ENCODE data around the gene KMT2C.
"Not testable (repeated sequence)": the region's sequence is repeated elsewhere in the genome, so short reads cannot be mapped to it uniquely, and the experiment has no call there.

KMT2C gene

DNA sequence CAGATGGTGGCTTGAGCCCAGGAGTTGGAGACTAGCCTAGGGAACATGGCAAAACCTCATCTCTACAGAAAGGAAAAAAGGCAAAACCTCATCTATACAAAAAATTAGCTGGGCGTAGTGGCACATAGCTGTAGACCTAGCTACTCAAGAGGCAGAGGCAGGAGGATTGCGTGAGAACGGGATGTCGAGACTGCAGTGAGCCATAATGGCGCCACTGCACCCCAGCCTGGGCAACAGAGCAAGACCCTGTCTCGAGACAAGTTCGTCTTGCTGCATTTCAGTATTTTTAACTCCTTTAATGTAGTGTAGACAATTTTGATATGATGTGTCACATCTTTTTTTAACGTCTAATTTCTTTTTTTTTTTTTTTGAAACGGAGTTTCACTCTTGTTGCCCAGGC lies 31.4 kb upstream of the KMT2C start:
- H3K27ac ChIP-seq = no peak overlapping the region
- no peak for TF ChIP-seq CTCF (conservative IDR thresholded peaks at IDR 0.05)

GRCh38 chr7:152465119-152465387 lies 29.2 kb upstream of the KMT2C start:
- H3K27ac ChIP-seq = peak overlapping the region; percentile 100
- no peak for TF ChIP-seq CTCF (conservative IDR thresholded peaks at IDR 0.05)

GRCh38 chr7:152464312-152465118 lies 28.7 kb upstream of the KMT2C start:
- peak overlapping the region; percentile 100 for H3K27ac ChIP-seq

DNA sequence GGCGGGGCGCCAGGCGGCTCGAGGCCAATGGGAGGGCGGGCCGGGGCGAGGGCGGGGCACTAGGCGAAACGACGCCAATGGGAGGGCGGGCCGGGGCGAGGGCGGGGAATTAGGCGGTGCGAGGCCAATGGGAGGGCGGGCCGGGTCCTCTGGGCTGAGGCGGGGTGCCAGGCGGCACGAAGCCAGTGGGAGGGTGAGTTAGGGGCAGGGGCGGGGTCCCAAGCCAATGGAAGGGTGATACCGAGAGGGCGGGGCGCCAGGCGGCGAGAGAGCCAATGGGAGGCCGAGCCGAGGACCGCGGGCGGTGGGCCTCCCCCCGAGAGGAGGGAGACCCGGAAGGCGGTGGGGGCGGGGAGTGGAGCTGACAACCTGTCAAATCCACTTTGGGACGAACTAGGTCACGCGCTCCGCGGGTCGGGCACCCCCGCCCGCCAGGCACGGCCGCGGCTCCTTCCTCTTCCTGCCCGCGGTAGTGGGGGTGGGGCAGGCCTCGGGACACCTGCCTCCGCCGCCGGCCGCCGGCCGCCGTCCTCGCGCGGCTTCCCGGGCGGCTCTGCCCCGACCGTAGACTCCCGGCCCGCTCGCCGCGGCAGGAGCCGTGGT lies 28.0 kb upstream of the KMT2C start:
- H3K27ac ChIP-seq = peak overlapping the region; percentile 100
- no peak for TF ChIP-seq CTCF (conservative IDR thresholded peaks at IDR 0.05)

More at GRCh38 chr7:152464312-152465118, 28.7 kb upstream of the KMT2C start:
- no peak for TF ChIP-seq CTCF (conservative IDR thresholded peaks at IDR 0.05)

- TF ChIP-seq CTCF (conservative IDR thresholded peaks at IDR 0.05) = no peak
- H3K27ac ChIP-seq = peak overlapping the region; percentile 100
Observed at GRCh38 chr7:152462995-152463708, 27.3 kb upstream of the KMT2C start.

DNA sequence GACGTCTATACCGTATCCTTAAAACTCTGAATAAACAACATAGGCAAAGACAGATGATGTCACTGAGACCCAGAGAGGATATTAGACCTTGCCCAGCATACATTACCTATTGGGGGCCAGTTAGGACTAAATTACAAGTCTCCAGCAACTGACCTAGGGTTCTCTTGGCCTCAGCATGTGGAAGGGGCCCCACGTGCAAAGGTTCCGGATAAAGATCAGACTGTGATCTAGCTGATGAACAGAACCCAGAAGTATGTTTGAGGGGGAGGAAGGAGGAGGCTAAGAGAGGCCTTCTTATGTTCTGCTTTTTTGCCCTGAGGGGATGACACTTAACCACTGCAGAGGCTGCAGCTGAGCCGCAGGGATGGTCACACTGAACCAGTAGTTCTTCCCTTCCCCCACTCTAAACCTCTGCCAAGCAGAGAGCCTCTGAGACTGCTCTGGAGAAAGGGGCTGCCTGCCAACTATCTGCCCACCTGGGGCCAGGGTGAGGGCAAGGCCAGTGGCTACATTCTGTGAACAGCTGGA lies 24.0 kb upstream of the KMT2C start:
- no peak for TF ChIP-seq CTCF (conservative IDR thresholded peaks at IDR 0.05)
- peak overlapping the region; percentile 100 for H3K27ac ChIP-seq

- H3K27ac ChIP-seq = no peak overlapping the region
- no peak for TF ChIP-seq CTCF (conservative IDR thresholded peaks at IDR 0.05)
Observed at GRCh38 chr7:152451356-152451755, 15.6 kb upstream of the KMT2C start.

DNA sequence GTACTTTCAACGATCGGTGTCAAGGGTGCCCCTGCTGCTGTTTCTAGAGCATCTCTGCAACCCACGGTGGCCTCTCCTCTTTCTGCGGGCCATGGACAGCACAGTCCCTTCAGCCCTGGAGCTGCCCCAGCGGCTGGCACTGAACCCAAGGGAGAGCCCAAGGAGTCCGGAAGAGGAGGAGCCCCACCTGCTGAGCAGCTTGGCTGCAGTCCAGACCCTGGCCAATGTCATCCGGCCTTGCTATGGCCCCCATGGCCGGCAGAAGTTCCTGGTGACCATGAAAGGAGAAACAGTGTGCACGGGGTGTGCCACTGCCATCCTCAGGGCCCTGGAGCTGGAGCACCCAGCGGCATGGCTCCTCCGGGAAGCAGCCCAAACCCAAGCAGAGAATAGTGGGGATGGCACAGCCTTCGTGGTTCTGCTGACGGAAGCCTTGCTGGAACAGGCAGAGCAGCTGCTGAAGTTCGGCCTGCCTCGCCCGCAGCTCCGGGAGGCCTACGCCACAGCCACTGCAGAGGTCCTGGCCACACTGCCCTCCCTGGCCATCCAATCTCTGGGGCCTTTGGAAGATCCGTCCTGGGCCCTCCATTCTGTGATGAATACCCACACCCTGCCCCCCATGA lies 9.7 kb upstream of the KMT2C start:
- H3K27ac ChIP-seq = not testable (repeated sequence)

Data from VCaP (cell line).